Neural progenitor cell (in vitro differentiated cells): ENCODE measurements around the gene BRDT. TPM values are rescaled to one million over a fixed set of nuclear protein-coding genes. Genes with fewer than 3 reads are reported as not detected.

Experiments
- DNase-seq: peaks from one replicate; pipeline ENCODE4 v3.0.0-alpha.2; 2016; ENCODE audit warnings: low spot score
- H2AFZ ChIP-seq: fragments of 200-600 bp; sonication (generic); replicated peaks from 2 replicates; pipeline ENCODE4 v1.6.1; 2016; ENCODE audit warnings: antibody characterized with exemption
- H3F3A ChIP-seq: fragments of 200-600 bp; sonication (generic); 2 replicates; pipeline ENCODE4 v1.6.1; 2016; ENCODE audit warnings: antibody characterized with exemption, low read depth
- H3K27ac ChIP-seq: fragments of 200-600 bp; sonication (generic); 2 replicates; pipeline ENCODE4 v1.5.1; 2016; ENCODE audit warnings: mild to moderate bottlenecking
- H3K27me3 ChIP-seq: fragments of 200-600 bp; sonication (generic); 2 replicates; pipeline ENCODE4 v1.6.1; 2016; ENCODE audit warnings: mild to moderate bottlenecking, moderate library complexity
- H3K36me3 ChIP-seq: fragments of 200-600 bp; sonication (generic); 2 replicates; pipeline ENCODE4 v1.5.1; 2016
- H3K4me1 ChIP-seq: fragments of 200-600 bp; sonication (generic); 2 replicates; pipeline ENCODE4 v1.6.1; 2016; ENCODE audit warnings: mixed run types
- H3K4me2 ChIP-seq: fragments of 200-600 bp; sonication (generic); 2 replicates; pipeline ENCODE4 v1.6.1; 2016
- H3K4me3 ChIP-seq: fragments of 200-600 bp; sonication (generic); 2 replicates; pipeline ENCODE4 v1.5.1; 2016
- H3K79me2 ChIP-seq: fragments of 200-600 bp; sonication (generic); 2 replicates; pipeline ENCODE4 v1.6.1; 2016; ENCODE audit warnings: low read depth
- H3K9ac ChIP-seq: fragments of 200-600 bp; sonication (generic); 2 replicates; pipeline ENCODE4 v1.6.1; 2016
- H3K9me3 ChIP-seq: fragments of 200-600 bp; sonication (generic); 2 replicates; pipeline ENCODE4 v1.5.1; 2016; ENCODE audit warnings: low read depth
- H4K20me1 ChIP-seq: fragments of 200-600 bp; sonication (generic); 2 replicates; pipeline ENCODE4 v1.6.1; 2016; ENCODE audit warnings: low read depth
- H3K27ac Mint-ChIP-seq: 3 replicates; pipeline ENCODE4 v1.8.0; 2021; ENCODE audit warnings: mixed read lengths
- H3K27me3 Mint-ChIP-seq: 2 replicates; pipeline ENCODE4 v1.8.0; 2022; ENCODE audit warnings: low read depth, mild to moderate bottlenecking, inconsistent platforms, moderate library complexity, mixed read lengths; ENCODE audit not compliant: insufficient read depth
- H3K36me3 Mint-ChIP-seq: 3 replicates; pipeline ENCODE4 v1.8.0; 2021; ENCODE audit warnings: mixed read lengths
- H3K4me1 Mint-ChIP-seq: 3 replicates; pipeline ENCODE4 v1.8.0; 2021; ENCODE audit warnings: mixed read lengths
- H3K4me3 Mint-ChIP-seq: 3 replicates; pipeline ENCODE4 v1.8.0; 2021; ENCODE audit warnings: mild to moderate bottlenecking, moderate library complexity, mixed read lengths
- H3K9me3 Mint-ChIP-seq: 3 replicates; pipeline ENCODE4 v1.8.0; 2020; ENCODE audit warnings: mixed read lengths
- CTCF ChIP-seq: fragments of 200-600 bp; sonication (generic); IDR thresholded peaks from 2 replicates; pipeline ENCODE4 v1.5.1; 2017; ENCODE audit warnings: antibody characterized with exemption, mild to moderate bottlenecking
- EZH2 ChIP-seq: fragments of 200-600 bp; sonication (generic); IDR thresholded peaks from 2 replicates; pipeline ENCODE4 v1.6.1; 2017; ENCODE audit warnings: antibody characterized with exemption, mild to moderate bottlenecking, moderate library complexity
- EZH2phosphoT487 ChIP-seq: fragments of 200-600 bp; sonication (generic); IDR thresholded peaks from 2 replicates; pipeline ENCODE4 v1.6.1; 2017; ENCODE audit warnings: antibody characterized with exemption
- total RNA-seq: library from RNA; depleted of rRNA; stranded (reverse); fragments of >200 nt; gene quantifications from 2 replicates; pipeline ENCODE4 v1.2.3, GENCODE V29; 2015; ENCODE audit warnings: low replicate concordance

The BRDT gene
- total RNA-seq, 1 donor from 2014 or later, result not detected

DNA sequence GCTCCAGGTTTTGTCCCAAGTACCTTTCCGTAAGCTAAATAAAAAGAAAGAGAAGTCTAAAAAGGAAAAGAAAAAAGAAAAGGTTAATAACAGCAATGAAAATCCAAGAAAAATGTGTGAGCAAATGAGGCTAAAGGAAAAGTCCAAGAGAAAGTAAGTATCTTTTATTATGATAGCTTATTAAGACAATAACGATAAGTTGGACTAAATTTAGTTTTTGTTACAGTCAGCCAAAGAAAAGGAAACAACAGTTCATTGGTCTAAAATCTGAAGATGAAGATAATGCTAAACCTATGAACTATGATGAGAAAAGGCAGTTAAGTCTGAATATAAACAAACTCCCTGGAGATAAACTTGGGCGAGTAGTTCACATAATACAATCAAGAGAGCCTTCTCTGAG is 31.5 kb downstream of the BRDT start:
- Histone ChIP-seq H3K27ac (no peak overlapping the region), H4K20me1 (no peaks in the 10 kb centered on the region), H3K4me3 (no peak overlapping the region), H3K4me2 (no peak overlapping the region), H3F3A (no peaks in the 10 kb centered on the region), H3K36me3 (no peaks in the 10 kb centered on the region), H3K27me3 (no peaks in the 10 kb centered on the region), H3K79me2 (no peaks in the 10 kb centered on the region), H2AFZ (no peak overlapping the region), H3K9me3 (no peaks in the 10 kb centered on the region), H3K9ac (no peak overlapping the region), H3K4me1 (no peaks in the 10 kb centered on the region)
- TF ChIP-seq EZH2 (no peak), CTCF (no peak), EZH2phosphoT487 (no peak)
- peaks cover 2% of the 10 kb centered on the region for H3K27me3 Mint-ChIP-seq
- no peak overlapping the region for H3K27ac Mint-ChIP-seq
- no peaks in the 10 kb centered on the region for H3K9me3 Mint-ChIP-seq
- no peaks in the 10 kb centered on the region for H3K4me1 Mint-ChIP-seq
- H3K36me3 Mint-ChIP-seq, result no peaks in the 10 kb centered on the region
- no peak overlapping the region for H3K4me3 Mint-ChIP-seq
- no peak for DNase-seq

DNA sequence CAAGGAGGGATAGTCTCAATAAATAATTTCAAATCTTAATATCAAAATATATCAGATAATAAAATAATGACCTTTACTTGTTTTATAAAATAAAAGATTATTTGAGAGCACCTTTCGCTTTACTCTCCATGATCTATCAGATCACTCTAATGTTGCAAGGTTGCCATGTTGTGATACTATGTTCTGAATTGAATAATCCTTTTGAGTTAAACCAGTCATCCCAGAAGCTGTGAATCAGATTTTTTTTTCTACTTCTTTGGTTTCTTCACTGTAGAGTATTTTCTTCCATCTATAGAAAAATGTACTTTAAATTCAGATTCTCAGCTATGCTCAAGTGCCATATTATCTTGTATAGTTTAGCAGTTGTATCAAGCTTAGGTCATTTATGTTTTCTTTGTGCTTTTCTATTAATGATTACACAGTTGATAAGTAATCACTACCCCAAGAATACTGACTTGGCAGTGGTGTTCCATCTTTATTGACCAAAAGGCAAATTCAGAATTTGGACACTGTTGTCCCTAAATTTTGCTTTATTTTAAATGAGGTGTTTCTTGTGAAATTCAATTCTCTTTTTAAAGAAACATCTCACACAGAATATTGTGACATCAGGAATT is 32.9 kb downstream of the BRDT start:
- Mint-ChIP-seq H3K4me1 (no peaks in the 10 kb centered on the region), H3K36me3 (no peaks in the 10 kb centered on the region), H3K27ac (no peak overlapping the region), H3K9me3 (no peaks in the 10 kb centered on the region), H3K4me3 (no peak overlapping the region), H3K27me3 (peaks cover 2% of the 10 kb centered on the region)
- Histone ChIP-seq H3K79me2 (no peaks in the 10 kb centered on the region), H3K27ac (no peak overlapping the region), H3K9me3 (no peaks in the 10 kb centered on the region), H2AFZ (no peak overlapping the region), H3K36me3 (no peaks in the 10 kb centered on the region), H3K27me3 (no peaks in the 10 kb centered on the region), H3K9ac (no peak overlapping the region), H3K4me3 (no peak overlapping the region), H3K4me2 (no peak overlapping the region), H3K4me1 (no peaks in the 10 kb centered on the region), H3F3A (no peaks in the 10 kb centered on the region), H4K20me1 (no peaks in the 10 kb centered on the region)
- no peak for DNase-seq
- TF ChIP-seq CTCF (no peak), EZH2phosphoT487 (no peak), EZH2 (no peak)

DNA sequence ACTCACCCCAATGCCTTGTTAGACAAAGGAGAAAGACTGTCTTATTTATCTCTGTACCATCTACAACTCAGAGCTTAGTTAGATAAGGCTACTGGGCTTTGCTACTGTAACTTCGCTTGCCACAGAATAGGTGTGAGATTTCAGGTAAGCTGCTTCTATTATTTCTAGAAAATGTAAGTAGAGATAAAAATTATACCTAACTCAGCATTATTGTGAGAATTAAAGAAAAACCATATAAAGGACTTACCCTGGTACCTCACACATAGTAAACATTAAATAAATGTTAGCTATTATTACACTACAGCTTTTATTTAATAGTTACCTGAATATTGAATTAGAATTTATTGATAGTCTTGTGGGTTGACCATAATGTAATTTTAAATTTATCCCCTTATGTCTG is 44.1 kb downstream of the BRDT start:
- H3F3A ChIP-seq, result no peaks in the 10 kb centered on the region
- no peak overlapping the region for H3K4me2 ChIP-seq
- H3K36me3 ChIP-seq, result no peaks in the 10 kb centered on the region
- H3K9ac ChIP-seq, result no peak overlapping the region
- Mint-ChIP-seq H3K9me3 (no peaks in the 10 kb centered on the region), H3K4me3 (no peak overlapping the region), H3K4me1 (no peaks in the 10 kb centered on the region), H3K27me3 (peaks cover 2% of the 10 kb centered on the region), H3K36me3 (no peaks in the 10 kb centered on the region), H3K27ac (no peak overlapping the region)
- no peaks in the 10 kb centered on the region for H3K79me2 ChIP-seq
- TF ChIP-seq CTCF (no peak), EZH2phosphoT487 (no peak), EZH2 (no peak)
- no peak overlapping the region for H3K4me3 ChIP-seq
- no peak overlapping the region for H2AFZ ChIP-seq
- H4K20me1 ChIP-seq, result no peaks in the 10 kb centered on the region
- no peaks in the 10 kb centered on the region for H3K4me1 ChIP-seq
- no peaks in the 10 kb centered on the region for H3K9me3 ChIP-seq
- no peaks in the 10 kb centered on the region for H3K27me3 ChIP-seq
- no peak overlapping the region for H3K27ac ChIP-seq
- DNase-seq, result no peak
